GM12872 (cell line): ENCODE results near the gene KIRREL3.

Experiments
- CTCF ChIP-seq: IDR thresholded peaks from 3 replicates; pipeline ENCODE4 v1.5.1; 2011; ENCODE audit warnings: low read depth, mild to moderate bottlenecking, low read length, moderate library complexity; ENCODE audit not compliant: insufficient read depth

Gene KIRREL3

DNA sequence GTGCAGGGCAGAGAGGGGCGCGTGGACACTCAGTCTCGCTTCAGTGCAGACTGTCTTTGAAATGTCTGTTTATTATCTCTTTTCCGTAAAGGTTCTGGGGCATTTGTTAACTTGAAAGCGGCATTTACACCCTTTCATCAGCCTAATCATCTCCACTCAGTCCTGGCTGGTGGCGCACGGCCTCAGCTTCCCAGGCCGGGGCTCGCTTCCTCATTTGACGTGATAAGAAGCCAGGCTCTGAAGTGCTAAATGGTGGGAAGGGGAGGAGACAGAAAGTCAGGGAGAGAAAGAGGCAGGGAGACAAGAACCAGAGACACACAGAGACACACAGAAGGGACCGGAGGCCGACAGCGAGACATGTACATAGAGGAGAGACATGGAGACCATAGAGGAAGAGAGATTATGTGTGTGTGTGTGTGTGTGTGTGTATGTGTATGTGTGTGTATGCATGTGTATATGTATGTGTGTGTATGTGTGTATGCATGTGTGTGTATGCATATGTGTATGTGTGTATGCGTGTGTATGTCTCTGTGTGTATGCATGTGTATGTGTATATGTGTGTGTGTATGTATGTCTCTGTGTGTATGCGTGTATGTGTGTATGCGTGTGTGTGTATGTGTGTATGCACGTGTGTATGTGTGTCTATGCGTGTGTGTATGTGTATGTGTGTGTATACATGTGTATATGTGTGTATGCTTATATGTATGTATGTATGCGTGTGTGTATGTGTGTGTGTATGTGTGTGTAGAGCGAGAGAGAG, 543.6 kb downstream of the KIRREL3 start:
- no peak for TF ChIP-seq CTCF

- no peak for TF ChIP-seq CTCF
Measured at GRCh38 chr11:126456089-126456488, 544.5 kb downstream of the KIRREL3 start.

DNA sequence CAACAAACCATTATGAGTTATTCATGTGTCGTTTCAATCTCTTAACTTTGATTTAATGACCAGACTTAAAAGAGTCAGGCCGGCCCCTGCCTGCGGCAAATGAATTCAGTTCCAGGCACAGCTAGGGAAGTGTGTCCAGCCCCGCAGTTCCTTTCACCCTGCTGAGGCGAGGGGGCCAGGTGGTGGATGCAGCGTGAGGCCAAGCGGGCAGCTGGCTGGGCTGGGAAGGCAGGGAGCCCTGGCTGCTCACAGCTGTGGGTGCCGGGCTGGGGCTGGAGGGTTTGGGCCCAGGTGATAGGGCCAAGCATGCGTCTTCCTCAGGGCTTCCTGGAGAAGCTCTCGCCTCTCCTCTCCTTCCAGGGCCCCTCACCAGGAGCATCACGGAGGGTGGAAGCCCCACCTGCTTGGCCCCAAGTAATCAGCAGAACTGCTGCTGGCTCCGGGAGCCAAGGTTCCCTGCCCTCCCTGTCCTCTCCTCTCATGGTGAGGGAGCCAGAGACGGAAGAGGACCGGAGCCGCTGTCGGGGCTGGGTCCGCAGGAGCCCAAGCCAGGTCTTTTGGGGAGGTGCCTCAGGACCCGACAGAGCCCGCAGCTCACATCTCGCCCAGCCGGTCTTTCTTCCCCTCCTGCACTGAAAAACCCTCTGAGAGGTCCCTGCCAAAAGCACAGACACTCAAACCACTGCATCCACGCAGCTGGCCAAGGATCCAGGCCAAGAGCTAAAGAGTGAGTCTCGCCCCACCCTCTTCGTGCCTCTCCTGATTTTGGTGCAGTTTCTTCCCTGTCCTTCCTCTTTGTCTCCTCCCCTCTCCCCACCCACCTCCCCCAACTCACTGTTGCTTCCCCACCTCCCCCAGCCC, 548.1 kb downstream of the KIRREL3 start:
- no peak for TF ChIP-seq CTCF

DNA sequence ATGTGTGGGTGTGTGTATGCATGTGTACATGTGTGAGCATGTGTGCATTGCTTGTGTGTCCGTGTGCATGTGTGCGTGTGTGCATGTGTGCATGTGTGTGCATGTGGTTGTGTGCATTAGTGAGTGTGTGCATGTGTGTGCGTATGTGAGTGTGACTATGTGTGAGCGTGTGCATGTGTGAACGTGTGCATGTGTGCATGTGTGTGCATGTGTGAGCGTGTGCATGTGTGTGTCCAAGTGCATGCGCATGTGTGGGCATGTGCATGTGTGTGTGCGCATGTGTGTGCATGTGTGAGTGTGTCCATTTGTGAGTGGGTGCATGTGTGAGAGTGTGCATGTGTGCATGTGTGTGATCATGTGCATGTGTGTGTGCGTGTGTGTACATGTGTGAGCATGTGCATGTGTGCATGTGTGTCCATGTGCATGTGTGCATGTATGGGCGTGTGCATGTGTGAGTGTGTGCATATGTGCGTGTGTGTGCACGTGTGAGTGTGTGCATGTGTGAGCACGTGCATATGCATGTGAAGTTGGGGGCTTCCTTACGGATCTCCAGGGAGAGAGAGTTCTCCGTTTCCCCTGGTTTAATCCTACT, 549.3 kb downstream of the KIRREL3 start:
- TF ChIP-seq CTCF: no peak

- no peak for TF ChIP-seq CTCF
Measured at GRCh38 chr11:126450806-126451205, 549.8 kb downstream of the KIRREL3 start.

- TF ChIP-seq CTCF: no peak
Measured at GRCh38 chr11:126450198-126450597, 550.4 kb downstream of the KIRREL3 start.

- TF ChIP-seq CTCF: no peak
Measured at GRCh38 chr11:126446581-126446980, 554.0 kb downstream of the KIRREL3 start.
